ENCODE results near the gene HIC1. TPM values are rescaled to one million over a fixed set of nuclear protein-coding genes. Genes with fewer than 3 reads are reported as not detected.
A peak's percentile ranks its signal among the peaks of the same experiment; 100 is the strongest.

The HIC1 gene
- total RNA-seq, 4 donors from 2014 or later: 2.7 to 9.5 (median 4.9) TPM

DNA sequence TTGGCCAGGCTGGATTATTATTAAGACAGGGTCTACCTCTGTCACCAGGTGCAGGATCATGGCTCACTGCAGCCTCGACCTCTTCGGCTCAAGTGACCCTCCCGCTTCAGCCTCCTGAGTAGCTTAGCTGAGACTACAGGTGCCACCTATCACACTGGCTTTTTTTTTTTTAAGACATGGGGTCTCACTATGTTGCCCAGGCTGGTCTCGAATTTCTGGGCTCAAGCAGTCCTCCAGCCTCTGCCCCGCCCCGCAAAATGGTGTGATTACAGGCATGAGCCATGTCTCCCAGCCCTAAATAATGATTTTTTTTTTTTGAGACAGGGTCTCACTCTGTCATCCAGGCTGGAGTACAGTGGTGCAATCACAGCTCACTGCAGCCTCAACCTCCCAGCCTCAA is 7.3 kb upstream of the HIC1 start:
- H3K27me3 ChIP-seq: peaks cover 12% of the 10 kb centered on the region
- no peaks in the 10 kb centered on the region for H3K9me3 ChIP-seq
- peaks cover 47% of the 10 kb centered on the region for H3K4me1 ChIP-seq
- DNase-seq (ENCODE audit: low spot score in 2 of 2): no peak
- H3K27ac ChIP-seq: no peak overlapping the region
- H3K36me3 ChIP-seq: peaks cover 3% of the 10 kb centered on the region
- WGBS: 91% methylated on average over 6 of the region's 6 CpGs
- no peak for TF ChIP-seq POLR2A (IDR thresholded peaks at IDR 0.05)
- no peak for TF ChIP-seq EP300 (IDR thresholded peaks at IDR 0.05)
- TF ChIP-seq, protein P1, sequence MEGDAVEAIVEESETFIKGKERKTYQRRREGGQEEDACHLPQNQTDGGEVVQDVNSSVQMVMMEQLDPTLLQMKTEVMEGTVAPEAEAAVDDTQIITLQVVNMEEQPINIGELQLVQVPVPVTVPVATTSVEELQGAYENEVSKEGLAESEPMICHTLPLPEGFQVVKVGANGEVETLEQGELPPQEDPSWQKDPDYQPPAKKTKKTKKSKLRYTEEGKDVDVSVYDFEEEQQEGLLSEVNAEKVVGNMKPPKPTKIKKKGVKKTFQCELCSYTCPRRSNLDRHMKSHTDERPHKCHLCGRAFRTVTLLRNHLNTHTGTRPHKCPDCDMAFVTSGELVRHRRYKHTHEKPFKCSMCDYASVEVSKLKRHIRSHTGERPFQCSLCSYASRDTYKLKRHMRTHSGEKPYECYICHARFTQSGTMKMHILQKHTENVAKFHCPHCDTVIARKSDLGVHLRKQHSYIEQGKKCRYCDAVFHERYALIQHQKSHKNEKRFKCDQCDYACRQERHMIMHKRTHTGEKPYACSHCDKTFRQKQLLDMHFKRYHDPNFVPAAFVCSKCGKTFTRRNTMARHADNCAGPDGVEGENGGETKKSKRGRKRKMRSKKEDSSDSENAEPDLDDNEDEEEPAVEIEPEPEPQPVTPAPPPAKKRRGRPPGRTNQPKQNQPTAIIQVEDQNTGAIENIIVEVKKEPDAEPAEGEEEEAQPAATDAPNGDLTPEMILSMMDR (IDR thresholded peaks at IDR 0.05): no peak
- no peak for TF ChIP-seq POLR2AphosphoS5 (IDR thresholded peaks at IDR 0.05)
- H3K4me3 ChIP-seq: no peak overlapping the region

DNA sequence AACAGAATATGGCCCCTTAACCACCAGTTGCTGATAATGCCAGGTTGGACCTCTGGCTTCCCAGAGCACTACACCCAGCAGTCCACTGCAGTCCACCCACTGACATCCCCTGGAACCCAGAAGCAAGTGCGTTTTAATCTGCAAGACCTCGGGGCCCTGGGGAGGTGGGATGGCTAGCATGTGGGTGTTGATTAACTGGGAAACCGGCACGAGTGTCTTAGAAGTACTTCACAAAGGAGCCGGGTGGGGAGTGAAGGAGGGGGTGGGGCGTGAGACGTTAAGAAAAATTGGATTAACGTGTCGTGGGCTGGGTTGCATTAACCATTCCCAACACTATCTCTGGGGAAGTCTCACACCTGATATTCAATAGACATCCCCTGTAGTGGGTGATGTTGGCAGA is 6.1 kb upstream of the HIC1 start:
- H3K4me3 ChIP-seq: peak overlapping the region; percentile 85
- H3K27ac ChIP-seq: no peak overlapping the region
- 20% methylated on average over 9 of the region's 9 CpGs for WGBS
- peak in 1 of 2 donors; percentile 62 for DNase-seq (ENCODE audit: low spot score in 2 of 2)
- TF ChIP-seq EP300 (IDR thresholded peaks at IDR 0.05) (no peak), POLR2A (IDR thresholded peaks at IDR 0.05) (no peak), POLR2AphosphoS5 (IDR thresholded peaks at IDR 0.05) (no peak)
- TF ChIP-seq, protein P1 (IDR thresholded peaks at IDR 0.05): no peak
- H3K4me1 ChIP-seq: peaks cover 43% of the 10 kb centered on the region
- H3K36me3 ChIP-seq: peaks cover 3% of the 10 kb centered on the region
- H3K27me3 ChIP-seq: peaks cover 19% of the 10 kb centered on the region
- no peaks in the 10 kb centered on the region for H3K9me3 ChIP-seq

DNA sequence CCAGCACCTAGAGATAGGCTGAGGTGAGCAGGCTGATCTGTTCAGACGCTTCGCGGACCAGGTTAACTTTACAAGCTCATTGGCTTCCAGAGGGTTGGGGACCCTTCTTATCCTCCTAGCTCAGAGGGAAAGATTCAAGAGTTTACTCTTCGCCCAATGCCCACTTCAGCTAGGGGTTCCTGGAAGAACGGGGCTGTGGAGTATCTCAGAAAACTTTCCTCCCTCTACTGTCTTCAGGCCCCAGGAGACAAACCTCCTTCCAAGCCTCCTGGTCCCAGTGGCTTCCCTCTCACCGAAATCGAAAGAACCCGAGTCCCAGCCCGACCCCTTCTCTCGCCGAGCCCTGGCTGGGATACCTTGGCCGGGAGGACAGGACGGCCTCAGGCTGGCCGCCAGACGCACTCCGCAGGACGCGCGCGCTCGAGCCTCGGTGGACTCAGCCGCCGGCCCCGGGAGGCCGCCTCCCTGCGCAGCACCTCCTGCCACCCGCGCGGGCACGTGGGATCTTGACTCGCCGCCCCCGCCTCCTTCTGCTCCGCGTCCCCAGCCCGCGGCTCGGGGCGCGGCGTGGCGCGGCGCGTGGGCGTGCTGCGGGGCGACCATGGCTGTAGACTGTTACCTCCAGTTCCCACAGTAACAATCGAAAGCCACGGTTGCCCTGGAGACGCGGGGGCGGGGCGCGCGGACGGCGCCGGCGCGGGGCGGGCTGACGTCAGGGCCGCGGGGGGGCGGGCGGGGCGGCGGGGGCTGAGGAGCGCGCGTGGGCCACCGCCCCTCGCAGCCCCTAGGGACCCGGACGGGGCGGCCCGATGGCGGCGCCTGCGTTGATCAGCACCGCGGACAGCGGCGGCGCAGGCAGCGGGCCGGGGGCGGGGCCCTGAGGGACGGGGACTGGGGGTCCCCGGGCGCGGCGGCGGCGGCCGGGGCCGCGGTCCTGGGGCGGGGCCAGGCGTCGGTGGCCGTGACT is 5.3 kb upstream of the HIC1 start:
- WGBS: 5% methylated on average over 34 of the region's 104 CpGs
- TF ChIP-seq, protein P1 (IDR thresholded peaks at IDR 0.05): no peak
- TF ChIP-seq POLR2A (IDR thresholded peaks at IDR 0.05) (no peak), EP300 (IDR thresholded peaks at IDR 0.05) (no peak), POLR2AphosphoS5 (IDR thresholded peaks at IDR 0.05) (no peak)
- no peaks in the 10 kb centered on the region for H3K9me3 ChIP-seq
- no peaks in the 10 kb centered on the region for H3K36me3 ChIP-seq
- H3K4me3 ChIP-seq: peak overlapping the region; percentile 85
- H3K27me3 ChIP-seq: peaks cover 27% of the 10 kb centered on the region
- DNase-seq (ENCODE audit: low spot score in 2 of 2): peak; percentile 92 to 94
- H3K4me1 ChIP-seq: peaks cover 45% of the 10 kb centered on the region
- peak overlapping the region; percentile 68 for H3K27ac ChIP-seq

DNA sequence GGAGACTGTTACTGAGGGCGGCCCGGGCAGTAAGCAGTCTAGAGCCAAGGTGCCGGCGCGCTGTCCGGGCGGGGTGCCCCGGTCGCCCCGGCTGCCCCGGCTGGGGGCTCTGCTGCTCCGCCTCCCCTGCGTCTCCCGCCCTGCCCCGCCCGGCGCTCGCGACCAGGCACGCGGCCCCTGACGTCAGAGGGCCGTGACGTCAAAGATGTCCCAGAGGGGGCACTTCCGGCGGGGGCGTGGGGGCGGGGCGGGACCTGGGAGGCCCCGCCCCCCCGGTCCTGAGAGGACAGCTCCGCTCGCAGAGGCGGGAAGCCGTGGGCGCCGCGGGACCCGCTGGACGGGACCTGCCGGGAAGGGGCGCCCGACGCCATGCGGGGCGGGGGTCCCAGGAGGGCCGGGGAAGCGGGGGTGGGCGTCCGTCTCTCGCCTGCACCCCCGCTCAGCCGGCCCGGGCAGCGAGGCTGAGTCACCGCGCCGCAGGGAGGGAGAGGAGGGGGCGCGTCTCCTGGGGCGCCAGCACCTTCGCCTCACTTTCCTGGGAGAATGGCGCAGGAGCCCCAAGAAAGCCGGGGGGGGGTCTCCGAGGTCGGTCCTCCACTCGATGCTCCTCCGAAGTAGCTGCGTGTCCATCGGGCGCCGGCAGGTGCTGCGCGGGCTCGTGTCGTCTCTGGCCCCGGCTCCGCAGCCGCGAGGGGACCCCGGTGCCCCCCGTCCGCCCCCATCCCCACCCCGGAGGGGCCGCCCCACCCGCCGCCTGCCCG is 4.4 kb upstream of the HIC1 start:
- H3K27ac ChIP-seq: peak overlapping the region; percentile 48
- no CpG with 5 or more reads among the region's 88 CpGs for WGBS
- peak overlapping the region; percentile 85 for H3K4me3 ChIP-seq

More for the DNA sequence above, 4.4 kb upstream of the HIC1 start:
- Histone ChIP-seq H3K9me3 (no peaks in the 10 kb centered on the region), H3K4me1 (peaks cover 53% of the 10 kb centered on the region), H3K36me3 (no peaks in the 10 kb centered on the region), H3K27me3 (peaks cover 28% of the 10 kb centered on the region)
- no peak for TF ChIP-seq POLR2A (IDR thresholded peaks at IDR 0.05)
- TF ChIP-seq POLR2AphosphoS5 (IDR thresholded peaks at IDR 0.05): no peak
- TF ChIP-seq, protein P1 (IDR thresholded peaks at IDR 0.05): no peak
- peak in 1 of 2 donors; percentile 84 for DNase-seq (ENCODE audit: low spot score in 2 of 2)

Data from suprapubic skin (tissue), 4 donors.